ENCODE measurements around the gene IKBKE.
A peak's percentile ranks its signal among the peaks of the same experiment; 100 is the strongest.
"Not testable (repeated sequence)": the region's sequence is repeated elsewhere in the genome, so short reads cannot be mapped to it uniquely, and the experiment has no call there.

The IKBKE gene

GRCh38 chr1:206476058-206476457 lies 5.8 kb downstream of the IKBKE start:
- DNase-seq (ENCODE audit: low spot score): no peak

DNA sequence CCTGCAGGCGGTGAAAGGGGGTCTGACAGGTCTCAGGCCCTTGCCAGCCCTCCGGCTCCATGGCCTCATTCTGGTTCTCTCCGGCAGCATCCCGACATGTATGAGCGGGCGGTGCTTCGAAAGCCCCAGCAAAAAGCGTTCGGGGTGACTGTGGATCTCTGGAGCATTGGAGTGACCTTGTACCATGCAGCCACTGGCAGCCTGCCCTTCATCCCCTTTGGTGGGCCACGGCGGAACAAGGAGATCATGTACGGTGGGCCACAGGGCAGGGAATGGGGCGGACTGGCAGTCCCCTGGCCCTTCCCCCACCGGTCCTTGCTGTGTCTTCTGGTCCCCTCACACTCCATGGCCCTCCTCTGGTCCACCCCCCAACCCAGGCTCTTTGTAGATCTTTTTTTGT lies 6.3 kb downstream of the IKBKE start:
- DNase-seq (ENCODE audit: low spot score): no peak

- DNase-seq (ENCODE audit: low spot score): no peak
Measured at GRCh38 chr1:206477110-206477509, 6.8 kb downstream of the IKBKE start.

DNA sequence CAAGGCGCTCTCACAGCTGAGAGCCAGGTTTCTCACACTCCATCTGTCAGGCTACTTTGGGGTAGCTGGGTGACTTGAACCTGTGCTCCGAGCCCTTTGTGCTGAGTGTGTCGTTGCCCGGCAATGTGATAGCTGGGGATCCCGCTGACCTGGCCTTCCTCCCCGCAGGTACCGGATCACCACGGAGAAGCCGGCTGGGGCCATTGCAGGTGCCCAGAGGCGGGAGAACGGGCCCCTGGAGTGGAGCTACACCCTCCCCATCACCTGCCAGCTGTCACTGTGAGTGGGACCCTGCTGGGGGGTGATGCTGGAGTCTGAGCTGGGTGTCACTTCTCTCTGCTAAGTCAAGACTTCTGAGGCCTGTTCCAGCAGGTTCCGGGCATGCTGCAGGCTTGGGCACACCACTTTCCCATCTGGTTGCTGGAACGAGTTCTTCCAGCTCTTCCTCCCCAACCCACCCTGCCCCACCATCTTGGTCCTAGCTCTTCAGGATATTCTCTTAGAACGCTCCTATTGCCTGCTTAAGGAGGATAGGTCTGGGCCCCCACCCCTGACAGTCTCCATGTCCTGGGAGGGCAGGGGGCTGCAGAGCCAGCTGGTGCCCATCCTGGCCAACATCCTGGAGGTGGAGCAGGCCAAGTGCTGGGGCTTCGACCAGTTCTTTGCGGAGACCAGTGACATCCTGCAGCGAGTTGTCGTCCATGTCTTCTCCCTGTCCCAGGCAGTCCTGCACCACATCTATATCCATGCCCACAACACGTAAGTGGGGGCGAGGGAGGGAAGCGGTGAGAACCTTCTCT lies 7.5 kb downstream of the IKBKE start:
- DNase-seq (ENCODE audit: low spot score): no peak

- no peak for DNase-seq (ENCODE audit: low spot score)
Measured at GRCh38 chr1:206478746-206479145, 8.5 kb downstream of the IKBKE start.

DNA sequence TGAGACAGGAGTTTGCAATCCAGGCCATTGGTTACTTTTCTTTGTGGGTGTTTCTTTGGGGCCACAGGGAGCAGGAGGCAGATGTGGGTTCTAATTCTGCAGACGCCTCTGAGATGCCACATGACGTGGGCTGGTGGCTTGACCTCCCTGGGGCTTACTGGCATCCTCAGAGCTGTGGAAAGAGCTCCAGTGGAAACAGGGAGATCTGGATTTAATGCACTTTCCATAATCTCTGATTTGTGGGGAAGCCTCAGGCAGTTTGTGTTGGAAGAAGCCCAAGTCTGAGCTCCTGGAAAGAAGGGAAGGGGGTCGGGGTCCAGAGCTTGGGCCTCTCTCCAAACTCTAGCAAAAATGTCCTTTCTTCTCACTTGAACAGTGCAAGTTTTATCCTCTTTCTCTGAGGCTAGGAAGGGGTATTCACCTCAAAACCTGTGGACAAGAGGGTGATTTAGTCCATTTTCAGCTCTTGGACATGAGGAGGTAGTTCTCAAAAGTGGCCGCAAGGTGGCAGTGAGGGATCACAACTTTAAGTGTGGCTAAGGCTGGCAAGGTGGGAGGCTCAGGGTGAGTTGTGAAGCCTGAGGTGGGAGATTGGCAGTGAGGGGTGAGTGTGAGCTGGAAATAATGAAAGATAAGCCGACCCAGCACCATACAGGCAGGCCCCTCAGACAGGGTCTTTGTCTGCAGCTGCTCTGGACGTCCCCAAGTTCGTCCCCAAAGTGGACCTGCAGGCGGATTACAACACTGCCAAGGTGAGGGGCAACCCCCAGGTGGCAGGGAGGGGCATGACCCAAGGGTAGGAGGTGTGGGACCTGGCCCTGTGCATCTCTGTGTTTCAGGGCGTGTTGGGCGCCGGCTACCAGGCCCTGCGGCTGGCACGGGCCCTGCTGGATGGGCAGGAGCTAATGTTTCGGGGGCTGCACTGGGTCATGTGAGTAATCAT lies 9.2 kb downstream of the IKBKE start:
- DNase-seq (ENCODE audit: low spot score): peak; percentile 80

- no peak for DNase-seq (ENCODE audit: low spot score)
Measured at GRCh38 chr1:206480211-206480610, 9.9 kb downstream of the IKBKE start.

- DNase-seq (ENCODE audit: low spot score): no peak
Measured at GRCh38 chr1:206482611-206483010, 12.3 kb downstream of the IKBKE start.

GRCh38 chr1:206483864-206484263 lies 13.6 kb downstream of the IKBKE start:
- not testable (repeated sequence) for DNase-seq (ENCODE audit: low spot score)

- no peak for DNase-seq (ENCODE audit: low spot score)
Measured at GRCh38 chr1:206484901-206485300, 14.6 kb downstream of the IKBKE start.

DNA sequence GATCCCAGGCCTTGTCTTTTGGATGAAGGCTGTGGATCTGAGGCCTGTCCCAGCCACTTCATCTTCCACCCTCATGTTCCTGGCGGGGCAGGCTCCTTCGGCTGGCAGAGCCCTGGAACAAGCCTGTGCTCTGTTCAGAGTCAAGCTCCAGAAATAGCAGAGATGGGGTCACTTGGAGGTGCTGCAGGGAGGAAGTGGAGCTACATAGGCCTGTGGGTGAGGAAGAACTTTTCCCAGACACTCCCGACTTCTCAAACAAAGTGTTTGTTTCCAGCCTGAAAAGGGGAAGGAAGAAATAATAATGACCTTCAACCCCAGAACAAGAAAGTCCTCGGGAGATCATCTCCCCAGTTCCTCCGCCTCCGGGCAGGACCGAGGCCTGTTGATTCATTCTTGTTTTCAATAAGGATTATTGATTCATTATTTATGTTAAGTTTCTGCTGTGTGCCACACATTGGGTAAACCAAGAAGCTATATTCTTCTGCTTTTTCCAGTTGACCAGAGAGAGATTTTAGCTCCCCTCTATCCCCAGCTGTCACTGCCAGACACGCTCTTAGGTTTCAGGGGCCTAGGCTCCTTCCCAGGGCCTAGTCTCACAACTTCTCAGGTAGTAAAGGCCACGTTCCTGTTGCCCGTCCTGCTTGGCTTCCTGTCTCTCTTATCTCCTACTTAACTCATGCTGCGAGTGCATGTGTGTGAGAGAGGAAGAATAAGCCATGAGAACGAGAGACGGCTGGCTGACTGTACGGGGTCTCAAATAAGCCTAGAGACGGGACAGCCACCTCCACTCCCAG lies 16.9 kb downstream of the IKBKE start:
- no peak for DNase-seq (ENCODE audit: low spot score)

DNA sequence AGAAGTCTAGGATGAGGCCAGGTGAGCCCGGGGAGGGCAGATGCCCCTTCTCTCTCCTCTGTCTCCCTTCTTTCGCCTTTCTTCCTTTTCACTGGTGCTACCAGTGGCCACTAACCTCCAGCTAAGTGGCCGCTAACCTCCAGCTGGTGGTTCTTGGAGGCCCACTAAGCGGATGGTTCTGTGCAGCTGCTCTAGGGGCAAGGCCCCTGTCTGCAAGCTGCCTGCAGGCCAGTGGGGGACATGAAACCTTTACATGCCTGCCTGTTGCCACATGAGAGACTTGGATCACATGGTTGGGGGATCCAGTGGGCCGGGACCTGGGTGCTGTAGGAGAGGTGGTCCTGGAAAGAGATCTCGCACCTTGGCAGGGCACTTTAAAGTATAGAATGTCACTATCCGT lies 17.7 kb downstream of the IKBKE start:
- no peak for DNase-seq (ENCODE audit: low spot score)

DNA sequence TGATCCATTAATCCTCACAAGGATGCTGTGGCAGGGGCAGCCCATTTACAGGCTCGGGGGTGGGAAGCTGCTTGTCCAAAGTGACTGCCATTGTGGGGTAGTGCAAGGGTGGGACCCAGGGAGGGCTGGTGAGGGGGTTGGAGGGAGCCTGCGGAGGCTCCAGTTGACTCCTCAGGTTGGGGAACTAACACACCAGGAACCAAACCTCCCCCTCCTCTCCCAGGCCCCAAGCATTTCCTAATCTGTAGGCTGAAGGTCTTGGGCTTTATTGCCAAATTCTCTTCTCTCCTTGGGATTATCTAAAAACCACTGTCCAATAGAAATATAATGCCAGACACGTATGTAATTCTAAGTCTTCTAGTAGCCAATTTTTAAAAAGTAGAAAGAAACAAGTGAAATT lies 18.2 kb downstream of the IKBKE start:
- DNase-seq (ENCODE audit: low spot score): no peak

GRCh38 chr1:206489980-206490770 lies 19.9 kb downstream of the IKBKE start:
- DNase-seq (ENCODE audit: low spot score): peak; percentile 78

DNA sequence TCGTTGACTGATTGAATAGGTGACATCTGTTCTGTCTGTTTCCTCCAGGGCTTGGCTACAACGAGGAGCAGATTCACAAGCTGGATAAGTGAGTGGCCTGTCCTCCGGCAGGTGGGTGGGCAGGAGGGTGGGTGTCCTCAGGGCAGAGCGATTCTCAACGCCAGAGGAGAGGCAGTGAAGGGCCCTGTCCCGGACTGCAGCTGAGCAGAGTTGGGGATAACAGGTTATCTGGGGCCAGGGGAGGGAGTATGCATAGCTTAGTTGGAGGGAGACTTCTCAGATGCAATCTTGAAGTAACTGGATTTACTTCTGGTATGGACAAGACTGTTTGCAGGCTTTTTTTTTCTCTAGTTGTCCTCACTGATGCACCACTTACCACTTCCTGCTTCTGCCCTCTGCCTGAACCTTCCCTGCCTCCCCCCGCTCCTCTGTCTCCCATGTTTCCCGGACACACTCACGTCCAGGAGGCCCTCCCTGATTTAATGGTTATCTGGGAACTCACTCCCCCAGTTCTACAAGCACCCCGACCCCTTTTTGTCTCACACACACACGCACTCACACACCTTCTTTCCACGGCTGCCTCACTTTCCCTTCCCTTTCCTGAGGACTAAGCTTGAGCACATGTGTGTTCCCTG lies 20.6 kb downstream of the IKBKE start:
- DNase-seq (ENCODE audit: low spot score): no peak

DNA sequence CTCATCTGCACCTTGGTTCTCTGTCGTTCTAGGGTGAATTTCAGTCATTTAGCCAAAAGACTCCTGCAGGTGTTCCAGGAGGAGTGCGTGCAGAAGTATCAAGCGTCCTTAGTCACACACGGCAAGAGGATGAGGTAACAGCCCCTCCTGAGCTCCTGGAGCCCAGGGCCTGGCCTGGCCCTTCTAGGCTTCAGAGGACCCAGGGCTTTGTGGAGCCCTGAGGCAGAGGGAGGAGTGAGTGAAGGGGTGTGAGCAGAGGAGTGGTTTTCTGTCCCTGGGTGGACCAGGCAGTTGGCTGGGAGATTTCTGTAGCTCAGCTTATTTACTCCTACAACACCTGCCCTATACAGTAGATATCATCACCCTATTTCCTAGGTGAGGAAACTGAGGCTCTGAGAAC lies 21.3 kb downstream of the IKBKE start:
- no peak for DNase-seq (ENCODE audit: low spot score)

- no peak for DNase-seq (ENCODE audit: low spot score)
Measured at GRCh38 chr1:206492589-206492988, 22.3 kb downstream of the IKBKE start.

DNA sequence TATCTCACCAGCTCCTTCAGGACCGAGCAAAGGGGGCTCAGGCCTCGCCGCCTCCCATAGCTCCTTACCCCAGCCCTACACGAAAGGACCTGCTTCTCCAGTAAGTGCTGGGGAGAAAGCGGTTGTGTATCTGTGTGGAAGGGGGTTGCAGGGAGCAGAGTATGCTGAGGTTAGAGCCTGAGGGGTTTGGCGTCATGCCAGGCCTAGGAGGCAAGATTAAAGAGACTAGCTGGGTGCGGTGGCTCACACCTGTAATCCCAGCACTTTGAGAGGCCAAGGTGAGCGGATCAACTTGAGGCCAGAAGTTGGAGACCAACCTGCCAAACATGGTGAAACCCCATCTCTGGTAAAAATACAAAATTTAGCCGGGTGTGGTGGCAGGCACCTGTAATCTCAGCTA lies 23.0 kb downstream of the IKBKE start:
- no peak for DNase-seq (ENCODE audit: low spot score)

GRCh38 chr1:206495011-206495461 lies 24.8 kb downstream of the IKBKE start:
- no peak for DNase-seq (ENCODE audit: low spot score)

- no peak for DNase-seq (ENCODE audit: low spot score)
Measured at GRCh38 chr1:206495493-206496046, 25.3 kb downstream of the IKBKE start.

All from Ammon's horn (tissue), 1 donor.